ENCODE measurements around the gene TCF7L2.

Gene TCF7L2

GRCh38 chr10:113024930-113025329 lies 74.9 kb downstream of the TCF7L2 start:
- FAIRE-seq = no peak

GRCh38 chr10:113025487-113025886 lies 75.4 kb downstream of the TCF7L2 start:
- no peak for FAIRE-seq

DNA sequence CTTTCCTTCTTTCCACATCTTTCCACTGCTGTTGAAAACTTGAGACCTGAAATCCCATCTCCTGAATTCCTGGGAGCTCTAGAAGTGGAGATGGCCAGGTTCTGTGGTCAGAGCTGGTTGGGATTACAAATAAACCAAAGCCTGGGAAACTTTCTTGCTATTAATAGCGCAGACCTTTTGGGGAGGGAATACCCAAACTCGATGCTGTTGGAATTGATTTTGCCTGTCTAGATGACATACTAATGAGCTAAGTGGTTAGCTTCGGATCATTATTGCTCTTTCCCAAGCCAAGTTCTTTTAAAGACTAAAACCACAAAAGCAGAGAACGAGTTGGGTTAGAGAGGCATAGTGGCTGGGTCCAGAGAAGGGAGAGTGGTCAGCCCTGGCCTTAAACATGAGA lies 76.6 kb downstream of the TCF7L2 start:
- FAIRE-seq = no peak

- no peak for FAIRE-seq
These were observed 77.2 kb downstream of the TCF7L2 start for GRCh38 chr10:113027230-113027573.

- no peak for FAIRE-seq
These were observed 77.8 kb downstream of the TCF7L2 start for GRCh38 chr10:113027574-113028455.

GRCh38 chr10:113028456-113029440 lies 78.7 kb downstream of the TCF7L2 start:
- no peak for FAIRE-seq

GRCh38 chr10:113030453-113030852 lies 80.4 kb downstream of the TCF7L2 start:
- no peak for FAIRE-seq

GRCh38 chr10:113031147-113031546 lies 81.1 kb downstream of the TCF7L2 start:
- no peak for FAIRE-seq

GRCh38 chr10:113033991-113034390 lies 83.9 kb downstream of the TCF7L2 start:
- no peak for FAIRE-seq

DNA sequence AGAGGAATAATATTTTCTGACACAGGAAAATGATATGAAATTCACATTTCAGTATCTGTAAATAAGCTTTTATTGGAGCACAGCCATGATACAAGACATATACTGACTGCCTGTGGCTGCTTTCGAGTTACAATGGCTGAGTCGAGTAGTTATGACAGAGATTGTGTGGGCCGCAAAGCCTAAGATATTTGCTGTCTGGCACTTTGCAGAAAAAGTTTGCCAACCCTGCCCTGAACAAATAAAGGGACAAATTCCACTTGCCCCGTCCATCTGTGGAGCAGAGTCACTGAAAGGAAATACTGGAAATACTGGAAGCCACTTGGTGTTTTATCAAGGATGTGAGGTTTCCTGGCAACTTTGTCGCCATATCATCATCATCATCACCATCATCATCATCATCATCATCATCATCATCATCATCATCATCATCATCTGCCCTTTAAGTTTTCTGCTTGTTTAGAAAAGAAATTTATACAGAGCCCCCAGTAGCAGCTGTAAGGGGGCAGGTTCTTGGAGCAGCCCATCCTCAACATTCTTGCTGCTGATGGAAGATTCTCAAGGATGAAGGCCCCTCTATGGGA lies 85.8 kb downstream of the TCF7L2 start:
- FAIRE-seq = no peak

GRCh38 chr10:113036619-113037018 lies 86.6 kb downstream of the TCF7L2 start:
- FAIRE-seq = no peak

- no peak for FAIRE-seq
These were observed 87.2 kb downstream of the TCF7L2 start for GRCh38 chr10:113037218-113037617.

DNA sequence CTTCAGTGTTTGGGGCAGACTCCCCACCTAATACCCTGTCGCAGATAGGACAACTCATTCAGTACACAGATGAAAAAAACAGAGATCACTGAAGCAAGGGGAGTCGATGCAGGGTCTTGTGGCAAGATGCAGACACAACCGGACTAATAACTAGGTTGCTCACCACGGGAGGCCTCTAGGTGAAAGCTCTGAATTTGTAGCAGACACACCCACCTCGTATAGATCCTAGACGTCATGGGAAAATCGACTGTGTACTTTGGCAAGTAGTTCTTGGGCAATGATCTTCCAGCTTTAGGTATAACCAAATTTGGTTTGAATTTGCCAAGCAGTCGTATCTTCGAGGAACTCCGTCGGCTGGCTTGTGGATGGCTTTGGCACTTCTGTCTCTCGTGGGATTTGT lies 88.1 kb downstream of the TCF7L2 start:
- no peak for FAIRE-seq

DNA sequence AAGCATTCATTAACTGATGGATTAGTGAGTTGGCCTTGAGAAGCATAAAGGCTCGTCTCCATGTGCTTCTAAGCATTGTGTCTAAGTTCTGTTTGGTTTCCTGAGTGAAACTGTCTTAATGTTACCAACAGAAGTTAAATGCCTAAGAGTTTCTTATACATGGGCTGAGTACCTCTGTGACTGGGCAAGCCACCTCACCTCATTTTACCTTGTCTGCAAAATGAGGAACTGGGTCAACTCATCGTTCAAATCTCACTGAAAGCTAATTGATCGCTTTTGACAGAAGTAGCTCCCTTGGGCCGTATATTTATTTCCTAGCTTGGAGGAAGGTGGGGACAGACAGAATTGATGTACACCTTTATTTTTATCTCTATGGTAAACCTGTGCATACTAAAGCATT lies 88.9 kb downstream of the TCF7L2 start:
- no peak for FAIRE-seq

DNA sequence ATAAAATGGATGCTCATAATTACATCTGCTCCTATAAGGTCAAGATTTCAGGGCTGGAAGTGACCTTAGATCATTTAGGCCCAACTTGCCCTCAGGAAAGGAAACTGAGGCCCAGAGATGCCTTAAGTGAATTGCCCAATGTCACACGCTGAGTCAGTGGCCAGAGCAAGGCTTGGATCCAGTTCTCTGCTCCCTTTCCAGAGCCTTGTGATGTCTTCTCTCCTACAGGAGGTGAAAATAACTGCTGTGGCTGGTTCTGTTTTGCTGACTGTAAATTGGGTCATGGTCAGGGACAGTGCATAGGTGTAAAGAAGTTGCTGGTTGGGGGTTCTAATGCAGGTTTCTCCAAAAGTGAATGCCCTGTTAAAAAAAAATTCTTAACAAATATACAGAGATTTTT lies 91.3 kb downstream of the TCF7L2 start:
- FAIRE-seq = no peak

GRCh38 chr10:113041841-113042750 lies 92.0 kb downstream of the TCF7L2 start:
- FAIRE-seq = no peak

DNA sequence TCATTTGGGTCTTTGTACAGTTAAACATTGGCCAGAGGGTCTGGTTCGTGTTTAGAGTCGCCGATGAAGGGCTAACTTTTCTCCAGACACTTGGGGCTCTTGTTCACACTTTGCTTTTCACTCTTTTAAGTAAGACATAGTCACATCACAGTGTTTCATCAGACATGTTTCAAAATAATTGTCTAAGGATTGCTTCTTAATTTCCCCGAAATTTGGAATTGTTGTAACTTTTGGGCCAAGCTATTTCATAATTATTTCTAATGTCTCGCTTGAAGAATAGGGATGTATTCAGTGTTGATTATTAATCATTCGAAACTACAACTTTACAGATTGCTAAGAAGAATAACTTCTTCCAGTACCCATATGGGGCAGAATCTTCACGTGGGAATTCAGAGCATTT lies 92.8 kb downstream of the TCF7L2 start:
- FAIRE-seq = no peak

DNA sequence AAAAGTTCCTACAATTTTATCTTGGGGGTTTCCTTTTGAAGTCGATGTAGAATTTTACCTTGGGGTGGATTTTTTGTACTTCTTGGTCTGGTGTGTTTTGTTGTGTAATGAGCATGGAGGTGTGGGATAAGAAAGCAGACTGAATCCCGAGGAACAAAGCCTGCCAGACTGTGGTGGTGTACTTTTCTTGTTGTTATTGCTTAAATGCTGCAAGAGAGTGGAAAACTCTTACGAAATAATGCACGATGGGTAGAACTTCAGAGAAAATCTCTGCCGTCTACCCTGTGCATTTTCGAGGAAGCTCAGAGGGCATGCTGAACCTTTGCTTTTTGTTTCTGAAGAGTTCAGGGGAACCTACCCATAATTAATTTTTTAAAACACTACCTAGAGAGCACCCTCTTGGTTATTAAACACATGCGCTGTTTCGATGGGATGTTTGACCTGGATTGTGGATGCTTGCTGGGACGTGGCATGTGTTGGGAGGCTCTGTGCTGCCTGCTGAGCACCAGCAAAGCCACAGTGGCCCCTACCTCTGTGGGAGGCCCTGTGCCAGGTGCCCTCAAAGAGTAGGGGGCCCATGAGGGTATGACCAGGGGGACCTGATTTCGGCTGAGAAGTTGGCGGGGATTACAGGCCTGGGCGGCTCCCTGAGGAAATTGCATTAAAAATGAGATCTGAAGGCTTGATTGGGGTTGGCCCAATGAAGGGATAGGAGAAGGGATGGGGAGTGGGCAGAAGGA lies 94.1 kb downstream of the TCF7L2 start:
- FAIRE-seq = no peak

DNA sequence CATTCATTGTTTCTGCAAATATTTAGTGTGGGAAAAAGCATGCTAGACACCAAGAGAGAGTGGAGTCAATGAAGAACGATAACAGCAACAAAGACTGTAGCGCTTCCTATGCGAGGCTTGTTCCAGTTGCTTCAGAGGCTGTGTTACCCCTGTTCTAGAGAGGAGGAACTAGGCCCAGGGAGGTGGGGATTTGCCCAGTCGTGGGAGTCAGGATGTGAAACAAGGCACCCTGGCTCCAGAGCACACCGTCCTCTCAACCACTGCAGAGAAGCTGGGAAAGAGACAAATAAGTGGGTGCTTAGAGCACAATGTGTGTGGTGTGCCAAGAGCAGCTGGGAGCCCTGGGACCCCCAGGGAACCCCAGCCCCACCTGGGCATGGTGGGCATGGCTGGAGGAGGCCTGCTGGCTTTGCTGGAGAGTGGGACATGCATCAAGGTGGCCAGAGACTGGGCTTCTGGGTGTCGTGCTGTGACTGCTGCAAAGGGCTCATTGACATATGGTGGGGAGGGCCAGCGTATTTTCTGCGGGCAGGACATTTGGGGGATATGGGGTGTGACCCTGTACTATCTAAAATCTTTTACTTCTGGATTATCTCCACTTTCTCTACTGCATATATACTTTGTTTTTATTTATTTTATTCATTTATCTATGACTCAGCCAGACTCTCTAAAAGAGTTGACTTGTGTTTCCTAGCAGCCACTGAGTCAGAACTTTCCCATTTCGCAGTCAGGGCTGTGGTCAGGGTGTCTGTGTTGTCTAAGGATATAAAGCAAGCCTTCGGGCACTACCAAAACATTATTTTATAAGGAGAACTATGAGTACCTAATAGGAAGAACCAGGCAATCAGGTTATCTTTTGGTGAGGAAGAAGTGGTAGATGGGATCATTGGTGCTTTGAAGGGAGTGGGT lies 95.4 kb downstream of the TCF7L2 start:
- FAIRE-seq = no peak

DNA sequence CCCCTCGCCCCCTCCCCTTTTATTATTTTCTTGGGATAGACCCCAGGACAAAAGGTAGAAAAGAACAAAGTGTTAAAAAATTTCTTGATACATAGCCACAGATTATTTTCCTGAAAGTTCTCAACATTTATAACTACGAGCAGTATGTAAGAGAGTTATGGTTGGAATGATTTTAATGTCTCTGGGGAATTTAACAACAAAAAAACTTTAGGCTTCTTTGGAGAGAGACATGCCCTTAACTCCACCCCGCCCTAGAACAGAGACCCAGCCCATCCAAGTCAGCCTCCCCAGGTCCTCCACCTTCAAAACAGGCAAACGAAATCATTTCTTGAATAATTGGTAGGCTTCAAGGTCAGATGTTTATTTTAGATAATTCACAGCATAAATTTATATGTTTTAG lies 97.1 kb downstream of the TCF7L2 start:
- no peak for FAIRE-seq

Measured in colon (tissue), 2 donors.